GM21786 (cell line): ENCODE data around the gene PPP1R16B.
"Not testable (repeated sequence)": the region's sequence is repeated elsewhere in the genome, so short reads cannot be mapped to it uniquely, and the experiment has no call there.

Source experiments
- ATAC-seq: cut with Tn5 transposase; IDR thresholded peaks from one replicate; pipeline ENCODE4 v1.9.1; 2021; ENCODE audit not compliant: unreplicated experiment

The PPP1R16B gene

GRCh38 chr20:38930242-38930569, 124.7 kb downstream of the PPP1R16B start:
- no peak for ATAC-seq

GRCh38 chr20:38931984-38932383, 126.5 kb downstream of the PPP1R16B start:
- no peak for ATAC-seq

GRCh38 chr20:38932457-38933120, 127.1 kb downstream of the PPP1R16B start:
- ATAC-seq: no peak

- ATAC-seq: no peak
Observed at GRCh38 chr20:38934530-38934929, 129.0 kb downstream of the PPP1R16B start.

GRCh38 chr20:38935285-38935684, 129.8 kb downstream of the PPP1R16B start:
- no peak for ATAC-seq

- ATAC-seq: no peak
Observed at GRCh38 chr20:38935967-38936407, 130.5 kb downstream of the PPP1R16B start.

GRCh38 chr20:38937000-38937399, 131.5 kb downstream of the PPP1R16B start:
- ATAC-seq: no peak

DNA sequence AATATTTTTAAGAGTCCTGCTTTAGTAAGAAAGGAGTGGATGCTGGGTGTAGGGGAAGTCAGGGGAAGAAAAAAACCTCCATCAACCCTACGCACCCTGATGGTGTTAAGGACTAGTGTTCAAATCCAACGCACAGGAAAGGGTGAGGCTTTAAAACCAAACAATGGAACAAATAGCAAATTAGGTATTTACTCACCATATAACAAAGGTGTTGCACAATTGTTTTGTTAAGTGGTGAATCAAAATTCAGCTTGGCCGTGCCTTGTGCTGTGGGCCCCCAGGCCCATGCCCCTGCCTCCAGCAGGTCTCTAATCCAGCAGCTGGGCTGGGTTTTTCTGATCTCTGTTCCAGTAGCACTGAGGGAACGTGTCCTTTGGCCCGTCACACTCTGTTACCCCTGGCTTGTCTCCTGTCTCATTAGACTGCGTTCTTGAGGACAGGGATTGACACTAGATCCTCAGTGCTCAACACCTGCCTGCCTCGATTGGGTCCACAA, 132.5 kb downstream of the PPP1R16B start:
- ATAC-seq: no peak

DNA sequence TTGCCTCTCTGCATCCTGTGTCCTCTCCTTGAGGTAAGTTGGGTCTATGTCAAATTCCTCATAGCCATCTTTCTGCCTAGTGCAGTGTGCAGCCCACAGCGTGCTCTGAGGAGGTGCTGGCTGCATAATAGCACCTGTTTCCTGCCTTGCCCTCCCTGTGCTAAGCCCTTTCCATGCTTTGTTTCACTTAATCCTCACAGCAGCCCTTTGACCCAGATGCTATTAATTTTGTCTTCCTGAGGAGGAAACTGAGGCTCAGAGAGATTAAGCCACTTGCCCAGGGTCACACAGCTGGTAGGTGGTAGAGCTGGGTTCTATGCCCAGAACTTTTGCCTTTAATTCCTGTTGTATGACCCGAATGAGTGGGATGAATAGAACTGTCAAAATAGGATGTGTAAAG, 134.2 kb downstream of the PPP1R16B start:
- no peak for ATAC-seq

DNA sequence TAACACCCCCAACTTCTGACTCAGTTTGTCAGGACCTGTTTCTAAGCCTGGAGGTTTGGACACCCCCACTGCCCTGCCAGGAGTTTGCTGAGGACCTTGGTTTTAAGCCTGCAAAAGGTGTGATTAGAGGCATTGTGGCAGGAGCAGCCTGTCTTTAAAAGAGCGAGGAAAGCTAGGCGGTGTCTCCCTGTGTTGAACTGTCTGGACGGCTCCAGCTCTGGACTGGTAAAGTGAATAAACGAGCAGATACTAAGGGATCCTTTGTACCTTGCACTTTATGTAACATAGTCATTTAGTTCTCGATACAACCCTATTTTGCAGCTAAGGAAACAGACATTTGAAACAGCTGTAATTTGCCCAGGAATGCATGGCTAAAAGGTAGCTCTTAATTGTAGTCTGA, 135.1 kb downstream of the PPP1R16B start:
- ATAC-seq: no peak

GRCh38 chr20:38941726-38942389, 136.4 kb downstream of the PPP1R16B start:
- ATAC-seq: no peak

GRCh38 chr20:38945012-38945411, 139.5 kb downstream of the PPP1R16B start:
- no peak for ATAC-seq

DNA sequence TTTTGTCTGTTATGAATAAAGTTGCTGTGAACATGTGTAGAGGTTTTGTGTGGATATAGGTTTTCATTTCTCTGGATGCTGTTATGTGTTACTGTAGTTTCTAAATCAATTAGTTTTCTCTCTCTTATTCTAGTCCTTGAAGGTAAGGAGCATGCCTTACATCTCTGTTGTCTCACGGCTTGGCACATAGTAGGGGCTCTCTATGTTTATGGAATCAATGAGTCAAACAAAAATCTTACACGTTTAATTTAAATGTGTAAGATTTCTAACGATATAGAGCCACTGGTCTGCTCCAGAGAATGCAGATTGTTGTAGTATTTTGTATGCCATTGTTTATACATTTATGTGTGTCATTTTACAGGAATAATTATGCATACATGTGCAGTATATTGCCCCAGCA, 141.3 kb downstream of the PPP1R16B start:
- no peak for ATAC-seq

GRCh38 chr20:38947931-38948362, 142.4 kb downstream of the PPP1R16B start:
- ATAC-seq: no peak

DNA sequence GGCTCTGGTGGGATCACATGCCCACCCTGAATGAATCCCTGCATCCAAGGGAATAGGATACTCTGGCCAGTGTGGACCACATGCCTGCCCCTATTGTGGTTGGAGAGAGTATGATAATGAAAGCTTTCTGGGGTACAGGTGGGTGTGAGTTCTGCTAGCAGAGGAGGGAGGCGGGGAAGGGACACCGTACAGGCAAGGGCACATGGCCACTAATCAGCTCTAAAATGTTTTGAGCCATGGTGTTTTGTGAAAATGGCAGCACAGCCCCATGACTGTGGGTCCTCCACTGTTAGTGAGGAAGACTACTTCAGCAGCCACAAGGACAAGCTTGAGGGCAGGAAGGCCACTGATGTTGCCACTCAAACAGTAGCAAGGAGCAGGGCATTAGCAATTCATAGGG, 144.8 kb downstream of the PPP1R16B start:
- ATAC-seq: no peak

GRCh38 chr20:38951611-38952010, 146.1 kb downstream of the PPP1R16B start:
- no peak for ATAC-seq

DNA sequence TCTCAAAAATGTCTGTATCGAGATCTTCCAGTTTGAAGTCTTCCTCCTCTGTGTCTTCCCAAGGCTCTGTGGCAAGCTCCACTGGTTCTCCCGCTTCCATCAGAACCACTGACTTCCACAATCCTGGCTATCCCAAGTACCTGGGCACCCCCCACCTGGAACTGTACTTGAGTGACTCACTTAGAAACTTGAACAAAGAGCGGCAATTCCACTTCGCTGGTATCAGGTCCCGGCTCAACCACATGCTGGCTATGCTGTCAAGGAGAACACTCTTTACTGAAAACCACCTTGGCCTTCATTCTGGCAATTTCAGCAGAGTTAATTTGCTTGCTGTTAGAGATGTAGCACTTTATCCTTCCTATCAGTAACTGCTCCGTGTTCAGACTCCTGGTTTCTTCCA, 146.7 kb downstream of the PPP1R16B start:
- ATAC-seq: no peak

DNA sequence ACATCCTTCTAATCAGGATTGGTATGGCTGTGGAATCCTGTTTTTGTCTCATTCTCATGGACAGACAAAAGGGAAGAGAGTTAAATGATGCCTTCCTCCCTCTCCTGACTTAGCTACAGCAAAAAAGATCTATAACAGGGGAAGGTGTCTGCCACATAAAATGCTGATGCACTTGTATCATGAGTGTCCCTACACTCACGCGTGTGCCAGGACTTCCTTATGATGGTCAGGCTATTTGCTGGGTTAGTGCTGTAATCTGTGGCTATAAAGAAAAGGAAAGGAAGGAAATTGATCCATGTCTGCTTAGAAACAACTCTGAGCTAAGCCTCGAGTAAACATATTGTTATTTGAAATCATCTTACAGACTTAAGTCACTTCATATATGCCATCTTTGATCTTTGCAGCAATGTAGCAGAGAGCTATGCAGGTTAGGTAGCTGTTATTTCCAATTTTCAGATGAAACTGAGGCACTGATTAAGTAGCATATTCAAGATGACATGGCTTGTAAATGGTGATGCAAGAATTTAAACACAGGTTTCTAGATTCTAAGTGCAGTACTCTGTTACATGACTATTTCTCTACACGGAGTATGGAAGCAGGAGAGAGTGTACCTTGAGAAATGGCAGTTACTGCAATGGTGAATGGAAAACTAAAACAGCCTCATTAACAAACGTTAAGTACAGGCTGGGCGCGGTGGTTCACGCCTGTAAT, 148.3 kb downstream of the PPP1R16B start:
- ATAC-seq: no peak

- ATAC-seq: no peak
Observed at GRCh38 chr20:38957235-38957876, 151.9 kb downstream of the PPP1R16B start.

DNA sequence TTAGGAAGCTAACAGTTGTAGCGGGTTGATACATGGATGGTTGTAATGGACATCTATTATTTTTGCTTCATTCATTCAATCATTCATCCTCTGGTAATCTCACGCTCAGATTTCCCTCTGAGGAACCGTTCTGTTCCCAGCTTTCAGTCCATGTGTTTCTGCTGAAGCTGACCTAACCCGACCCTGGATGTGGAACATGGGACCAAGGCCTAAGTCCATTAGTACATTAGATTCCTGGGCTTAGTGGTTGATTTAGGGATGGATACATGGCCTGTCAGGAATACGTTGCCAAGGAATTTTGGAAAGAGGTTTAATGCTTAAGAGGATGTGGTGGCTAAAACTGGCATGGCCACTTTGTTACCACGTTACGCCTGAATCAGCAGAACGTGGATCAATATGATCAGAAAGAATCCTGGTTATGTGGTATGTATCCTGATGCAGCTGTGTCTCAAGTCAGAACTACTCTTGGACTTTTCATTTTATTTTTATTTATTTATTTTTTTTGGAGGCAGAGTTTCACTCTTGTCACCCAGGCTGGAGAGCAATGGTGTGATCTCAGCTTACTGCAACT, 152.5 kb downstream of the PPP1R16B start:
- no peak for ATAC-seq

DNA sequence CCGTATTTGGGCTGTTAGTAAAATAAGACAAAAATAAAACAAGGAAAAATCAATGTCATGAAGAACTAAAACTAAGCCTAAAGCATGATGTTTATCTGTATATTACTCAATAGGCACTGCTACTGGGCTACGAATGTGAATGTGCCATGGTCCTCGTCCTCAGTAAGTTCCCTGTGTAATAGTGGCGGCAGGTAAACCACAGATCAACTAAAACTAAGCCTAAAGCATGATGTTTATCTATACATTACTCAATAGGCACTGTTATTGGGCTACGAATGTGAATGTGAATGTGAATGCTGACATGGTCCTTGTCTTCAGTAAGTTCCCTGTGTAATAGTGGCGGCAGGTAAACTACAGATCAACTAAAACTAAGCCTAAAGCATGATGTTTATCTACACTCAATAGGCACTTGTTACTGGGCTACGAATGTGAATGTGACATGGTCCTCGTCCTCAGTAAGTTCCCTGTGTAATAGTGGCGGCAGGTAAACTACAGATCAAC, 154.7 kb downstream of the PPP1R16B start:
- not testable (repeated sequence) for ATAC-seq
